Measurements from ENCODE around the gene RXFP2.

Gene RXFP2

DNA sequence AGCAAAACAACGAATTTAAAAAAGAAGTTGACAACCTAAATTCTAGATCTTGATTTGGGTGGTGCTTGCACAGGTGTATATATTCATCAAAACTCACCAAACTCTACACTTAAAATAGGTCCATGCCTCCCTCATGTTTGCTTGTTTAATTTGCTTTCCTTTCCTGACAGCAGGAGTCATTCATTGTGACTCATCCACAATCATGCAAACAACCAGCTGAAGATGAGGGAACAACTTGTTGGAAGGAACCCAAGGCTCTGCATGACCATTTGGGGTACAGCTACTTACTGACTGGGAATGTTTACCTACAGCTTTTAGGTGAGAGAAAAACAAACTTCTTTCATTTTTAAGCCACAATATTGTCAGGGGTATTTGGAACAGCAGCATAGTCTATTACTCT is 96.6 kb downstream of the RXFP2 start:
- DNase-seq, result no peak

DNA sequence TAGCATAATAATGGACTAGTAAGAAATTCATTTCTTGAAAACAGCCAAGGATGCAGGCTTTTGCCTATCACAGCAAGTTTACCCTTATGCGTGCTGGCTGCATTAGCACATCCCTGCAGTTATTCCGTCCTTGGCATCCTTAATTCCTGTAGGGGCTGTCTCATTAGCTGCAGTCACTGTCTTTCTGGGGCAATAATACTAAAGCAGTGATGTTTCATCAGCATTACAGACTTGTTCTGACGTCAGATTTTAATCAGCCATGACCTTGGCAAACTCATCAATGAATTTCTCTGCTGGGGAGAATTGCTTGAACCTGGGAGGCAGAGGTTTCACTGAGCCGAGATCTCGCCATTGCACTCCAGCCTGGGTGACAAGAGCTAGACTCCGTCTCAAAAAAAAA is 103.7 kb downstream of the RXFP2 start:
- DNase-seq, result no peak

DNA sequence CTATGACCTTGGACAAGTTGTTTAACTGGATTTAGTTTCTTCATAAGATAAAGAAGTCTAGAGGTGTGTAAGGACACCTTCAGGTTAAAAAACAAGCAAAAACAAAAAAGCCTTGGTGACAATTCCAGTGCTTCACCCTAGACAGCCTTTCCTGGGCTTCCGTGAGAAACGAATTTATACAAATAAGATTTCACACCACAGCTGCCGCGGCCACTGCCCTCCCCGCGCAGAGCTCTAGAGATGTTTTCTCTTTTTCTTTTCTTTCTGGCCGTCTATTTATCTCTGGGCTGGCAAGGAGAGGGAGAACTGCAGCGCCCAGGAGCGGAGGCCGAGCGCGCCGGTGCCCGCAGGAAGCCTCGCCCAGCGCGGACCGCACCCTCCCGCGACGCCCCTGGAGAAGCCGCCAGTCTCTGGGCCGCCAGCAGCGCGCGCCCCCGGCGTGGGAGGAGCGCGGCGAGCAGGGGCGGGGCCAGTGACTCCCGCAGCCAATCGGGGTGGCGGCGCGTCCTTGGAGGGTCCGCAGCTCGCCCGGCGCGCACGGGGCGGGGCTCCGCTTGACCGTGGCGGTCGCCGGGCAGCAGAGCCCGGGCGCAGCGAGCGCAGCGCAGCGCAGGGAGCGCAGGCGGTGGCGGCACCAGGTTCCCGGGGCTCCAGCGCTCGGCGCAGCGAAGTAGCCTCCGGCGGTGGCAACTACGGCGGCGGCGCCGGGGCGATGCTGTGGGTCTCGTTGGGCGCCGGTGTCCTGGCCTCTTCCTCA is 107.0 kb downstream of the RXFP2 start:
- DNase-seq, result peak; percentile 74

DNA sequence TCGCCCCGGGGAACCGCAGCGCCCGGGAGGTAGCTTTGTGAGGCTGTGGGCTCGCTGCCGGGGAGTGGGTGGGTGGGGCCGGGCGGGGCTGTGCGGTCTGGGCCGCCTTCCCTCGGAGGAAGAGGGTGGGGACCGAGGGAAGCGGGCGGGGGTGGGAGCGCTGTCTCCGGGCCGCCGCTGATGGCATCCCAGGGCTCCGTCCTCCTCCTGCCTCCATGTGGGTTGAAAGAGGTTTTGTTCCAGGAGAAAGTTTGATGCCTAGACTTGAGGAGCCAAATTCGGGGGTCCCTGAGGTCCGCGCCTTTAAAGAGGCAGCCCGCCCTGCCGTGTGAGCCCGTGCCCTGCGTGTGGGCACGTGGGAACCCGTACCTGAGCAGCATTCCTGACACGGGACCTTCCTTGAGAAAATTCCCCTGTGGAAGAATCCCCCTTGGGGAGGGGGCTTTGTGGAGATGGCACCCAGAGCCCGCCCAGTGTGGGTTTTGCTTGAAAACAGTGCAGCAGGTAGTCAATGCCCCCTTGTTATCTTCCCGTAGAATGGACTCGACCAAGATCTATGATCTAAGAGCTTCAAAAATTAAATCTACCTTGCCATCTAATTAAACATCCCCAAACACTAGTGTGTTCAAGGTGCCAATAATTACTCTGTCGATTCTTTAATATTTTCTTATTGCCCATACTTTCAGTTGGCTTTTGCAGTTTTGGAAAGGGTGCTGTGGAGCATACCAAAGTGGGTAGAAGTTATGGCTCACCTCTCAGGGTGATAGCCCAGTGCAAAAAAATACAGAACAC is 107.8 kb downstream of the RXFP2 start:
- DNase-seq, result no peak

DNA sequence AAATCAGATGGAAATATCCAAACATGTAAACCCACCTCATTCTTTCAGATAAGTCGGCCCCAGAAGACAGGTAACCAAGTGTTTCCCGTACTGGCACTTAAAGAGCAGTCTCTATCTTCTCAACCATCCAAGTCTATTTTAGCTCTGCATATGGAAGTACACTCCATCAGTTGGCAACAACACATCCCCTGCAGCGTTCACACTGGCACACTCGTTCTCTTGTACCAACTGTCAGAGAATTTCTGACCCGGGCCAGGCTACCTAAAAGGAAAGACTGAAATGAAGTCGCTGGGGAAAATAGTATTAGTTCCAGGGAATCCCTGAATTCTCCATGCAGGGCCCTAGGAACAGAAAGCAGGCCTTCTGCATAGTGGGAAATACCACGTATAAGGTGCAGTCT is 109.3 kb downstream of the RXFP2 start:
- no peak for DNase-seq

DNA sequence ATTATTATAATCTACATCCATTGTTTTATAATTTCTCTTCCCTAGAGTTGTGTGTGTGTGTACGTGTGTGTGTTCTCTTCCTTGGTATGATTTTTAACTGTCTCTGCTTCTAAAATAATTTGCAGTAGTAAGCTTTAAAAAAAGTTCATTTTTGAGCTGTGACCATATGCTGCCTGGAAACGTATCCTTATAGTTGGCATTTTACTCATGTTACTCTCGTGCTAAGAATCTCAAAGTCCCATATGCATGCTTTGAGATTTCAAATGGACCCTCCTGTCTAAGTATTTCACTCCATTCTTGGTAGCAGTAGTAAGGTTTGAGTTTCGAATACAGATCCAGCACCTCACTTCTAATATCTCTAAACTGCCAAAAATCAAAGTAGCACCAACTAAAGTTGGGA is 109.9 kb downstream of the RXFP2 start:
- DNase-seq, result no peak

DNA sequence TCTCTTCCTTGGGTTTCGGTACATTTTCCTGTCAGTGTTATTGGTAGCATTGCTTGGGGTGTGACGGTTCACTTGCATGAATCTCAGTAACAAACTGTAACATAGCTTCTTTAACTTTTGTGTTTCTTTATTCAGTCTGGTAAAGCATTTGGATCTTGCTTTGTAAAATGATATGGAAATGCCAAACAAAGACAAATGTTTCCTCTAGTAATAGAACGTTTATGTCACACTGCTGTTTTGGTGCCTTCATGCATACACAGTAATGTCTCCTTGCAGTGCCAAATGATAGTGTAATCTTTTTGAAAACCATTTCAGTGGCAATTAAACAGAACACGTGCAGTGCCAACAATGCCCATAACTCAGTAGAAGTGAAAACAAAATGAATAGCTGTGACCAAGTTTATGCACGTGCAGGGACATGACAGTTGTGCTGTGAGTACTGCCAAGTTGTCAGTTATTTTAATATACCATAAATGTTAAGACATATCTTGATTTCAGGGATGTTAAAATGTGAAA is 110.8 kb downstream of the RXFP2 start:
- no peak for DNase-seq

DNA sequence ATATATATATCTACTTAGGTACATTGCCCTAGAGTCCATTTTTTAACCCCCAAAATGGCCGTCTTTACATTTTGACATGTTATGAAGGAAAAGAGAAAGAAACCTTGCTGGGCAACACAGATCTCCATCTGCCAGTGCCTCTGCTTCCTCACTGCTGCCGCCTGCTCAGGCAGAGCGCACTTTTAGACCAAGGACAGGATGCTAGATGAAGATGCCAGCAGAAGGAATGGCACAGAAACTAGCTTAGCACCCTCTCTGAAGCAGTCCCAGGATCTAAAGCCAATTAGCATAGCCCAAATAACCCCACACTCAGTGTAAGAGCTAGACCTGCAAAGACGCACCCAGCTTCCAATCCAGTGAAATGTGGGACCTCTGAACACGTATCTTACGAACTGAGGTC is 111.9 kb downstream of the RXFP2 start:
- no peak for DNase-seq
